Omental fat pad (tissue), 4 donors: ENCODE results near the gene CDK5RAP2. TPM values are rescaled to one million over a fixed set of nuclear protein-coding genes. Genes with fewer than 3 reads are reported as not detected.

ENCODE experiments used
- ATAC-seq: fragments of 150-250 bp; one replicate; pipeline ENCODE4 v1.9.1; 2016; ENCODE audit warnings: mild to moderate bottlenecking, moderate library complexity; ENCODE audit not compliant: low FRiP score
- DNase-seq: peaks from one replicate; pipeline ENCODE4 v3.0.0-alpha.2; 2019; ENCODE audit warnings: low spot score
- total RNA-seq, 4 donors: library from RNA; depleted of rRNA; stranded (reverse); fragments of >200 nt; gene quantifications; one replicate each; pipeline ENCODE4 v1.1.0, GENCODE V29; 2016
- TF ChIP-seq, protein P1 (sequence below), 3 donors: fragments of 450-650 bp; IDR thresholded peaks; one replicate each; pipeline ENCODE4 v1.5.1; 2016 to 2017; ENCODE audit warnings: antibody characterized with exemption in 3 of 3, mild to moderate bottlenecking in 3 of 3, moderate library complexity in 2 of 3

CDK5RAP2 gene
- total RNA-seq, 4 donors from 2014 or later = 32.8 to 47.6 (median 39.4) TPM

DNA sequence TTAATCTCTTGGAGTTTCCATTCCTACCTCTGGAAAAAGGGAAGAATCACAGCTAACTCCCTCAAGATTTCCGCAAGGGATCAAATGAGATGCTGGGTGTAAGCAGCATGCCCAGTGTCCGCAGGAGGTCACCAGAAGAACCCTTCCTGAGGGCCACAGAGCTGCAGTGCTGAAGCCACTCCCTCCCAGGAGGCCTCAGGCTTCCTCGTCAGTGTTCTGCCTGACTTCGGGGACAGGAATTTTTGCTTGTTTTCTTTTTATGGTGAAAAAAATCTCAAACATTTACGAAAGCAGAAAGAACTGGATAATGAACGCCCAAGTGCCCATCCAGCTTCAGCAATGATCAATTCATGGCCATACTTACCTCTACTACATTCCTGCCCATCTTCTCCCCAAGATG, 183.0 kb downstream of the CDK5RAP2 start:
- TF ChIP-seq, protein P1, sequence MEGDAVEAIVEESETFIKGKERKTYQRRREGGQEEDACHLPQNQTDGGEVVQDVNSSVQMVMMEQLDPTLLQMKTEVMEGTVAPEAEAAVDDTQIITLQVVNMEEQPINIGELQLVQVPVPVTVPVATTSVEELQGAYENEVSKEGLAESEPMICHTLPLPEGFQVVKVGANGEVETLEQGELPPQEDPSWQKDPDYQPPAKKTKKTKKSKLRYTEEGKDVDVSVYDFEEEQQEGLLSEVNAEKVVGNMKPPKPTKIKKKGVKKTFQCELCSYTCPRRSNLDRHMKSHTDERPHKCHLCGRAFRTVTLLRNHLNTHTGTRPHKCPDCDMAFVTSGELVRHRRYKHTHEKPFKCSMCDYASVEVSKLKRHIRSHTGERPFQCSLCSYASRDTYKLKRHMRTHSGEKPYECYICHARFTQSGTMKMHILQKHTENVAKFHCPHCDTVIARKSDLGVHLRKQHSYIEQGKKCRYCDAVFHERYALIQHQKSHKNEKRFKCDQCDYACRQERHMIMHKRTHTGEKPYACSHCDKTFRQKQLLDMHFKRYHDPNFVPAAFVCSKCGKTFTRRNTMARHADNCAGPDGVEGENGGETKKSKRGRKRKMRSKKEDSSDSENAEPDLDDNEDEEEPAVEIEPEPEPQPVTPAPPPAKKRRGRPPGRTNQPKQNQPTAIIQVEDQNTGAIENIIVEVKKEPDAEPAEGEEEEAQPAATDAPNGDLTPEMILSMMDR (IDR thresholded peaks at IDR 0.05) = no peak
- ATAC-seq (no peak), DNase-seq (no peak)

DNA sequence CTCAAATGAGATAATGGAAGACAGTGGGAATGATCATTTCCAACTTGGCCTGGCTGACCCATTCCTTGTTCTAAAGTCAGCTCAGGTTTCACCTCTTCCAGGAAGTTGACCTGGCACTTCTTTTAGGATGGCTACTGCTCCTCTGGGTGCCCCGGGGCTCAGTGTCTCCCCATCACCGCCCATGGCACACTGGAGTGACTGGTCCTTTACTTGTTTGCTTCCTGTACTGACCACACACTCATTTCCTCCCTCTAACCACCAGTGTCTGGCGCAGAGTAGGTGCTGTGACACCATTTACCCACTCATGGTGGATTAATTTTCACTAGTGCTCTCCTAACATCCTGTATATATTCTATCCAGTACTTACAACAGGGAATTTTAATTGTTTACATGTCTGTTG, 183.5 kb downstream of the CDK5RAP2 start:
- TF ChIP-seq, protein P1 (IDR thresholded peaks at IDR 0.05) = no peak
- ATAC-seq (no peak), DNase-seq (no peak)

DNA sequence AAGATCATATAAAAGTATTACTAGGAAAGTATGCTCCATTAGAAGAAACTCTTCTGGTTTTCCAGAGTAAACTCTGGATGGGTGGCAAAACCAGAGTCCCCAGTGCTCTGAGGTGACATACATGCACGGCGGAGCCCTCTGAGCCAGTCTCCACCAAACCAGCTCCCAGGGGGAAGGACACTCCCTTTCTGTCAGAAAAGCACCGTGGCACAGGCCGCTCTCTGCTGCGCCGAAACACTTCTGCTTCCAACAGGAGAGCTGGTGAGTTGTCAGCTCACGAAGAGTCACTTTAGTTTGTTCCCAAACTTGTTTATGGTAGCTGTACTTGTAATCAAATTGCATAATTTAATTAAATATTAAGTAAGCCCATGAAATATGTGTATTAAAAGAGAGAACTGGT, 184.6 kb downstream of the CDK5RAP2 start:
- DNase-seq (no peak), ATAC-seq (no peak)
- TF ChIP-seq, protein P1 (IDR thresholded peaks at IDR 0.05) = no peak

DNA sequence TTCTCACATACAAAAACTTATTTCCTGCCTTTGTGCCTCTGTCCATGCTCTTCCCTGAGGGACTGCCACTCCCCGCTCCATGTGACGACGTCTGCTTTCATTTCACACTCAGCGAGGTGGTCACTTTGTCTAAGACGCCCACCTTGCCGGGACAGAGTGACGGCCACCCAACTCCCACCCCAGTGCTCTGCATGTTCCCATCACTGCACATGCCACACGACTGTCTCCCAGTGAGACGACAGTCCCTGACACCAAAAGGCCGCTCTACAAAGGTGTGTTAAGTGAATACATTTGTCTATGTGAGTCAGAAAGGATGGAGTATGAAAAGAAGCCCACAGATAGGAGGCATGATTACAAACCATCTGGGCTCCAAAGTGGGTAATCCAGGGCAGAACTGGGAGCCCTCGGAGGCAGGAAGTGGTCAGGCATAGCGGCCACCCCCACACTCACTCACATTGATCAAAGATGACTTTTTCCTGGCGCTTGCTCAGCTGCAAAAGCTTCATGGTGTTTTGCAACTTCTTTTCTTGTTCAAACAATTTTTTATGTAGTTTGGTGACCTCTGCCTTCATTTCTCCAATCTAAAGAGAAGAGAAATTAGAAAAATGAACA, 185.8 kb downstream of the CDK5RAP2 start:
- DNase-seq (no peak), ATAC-seq (peak; percentile 80)
- TF ChIP-seq, protein P1 (IDR thresholded peaks at IDR 0.05) = no peak

DNA sequence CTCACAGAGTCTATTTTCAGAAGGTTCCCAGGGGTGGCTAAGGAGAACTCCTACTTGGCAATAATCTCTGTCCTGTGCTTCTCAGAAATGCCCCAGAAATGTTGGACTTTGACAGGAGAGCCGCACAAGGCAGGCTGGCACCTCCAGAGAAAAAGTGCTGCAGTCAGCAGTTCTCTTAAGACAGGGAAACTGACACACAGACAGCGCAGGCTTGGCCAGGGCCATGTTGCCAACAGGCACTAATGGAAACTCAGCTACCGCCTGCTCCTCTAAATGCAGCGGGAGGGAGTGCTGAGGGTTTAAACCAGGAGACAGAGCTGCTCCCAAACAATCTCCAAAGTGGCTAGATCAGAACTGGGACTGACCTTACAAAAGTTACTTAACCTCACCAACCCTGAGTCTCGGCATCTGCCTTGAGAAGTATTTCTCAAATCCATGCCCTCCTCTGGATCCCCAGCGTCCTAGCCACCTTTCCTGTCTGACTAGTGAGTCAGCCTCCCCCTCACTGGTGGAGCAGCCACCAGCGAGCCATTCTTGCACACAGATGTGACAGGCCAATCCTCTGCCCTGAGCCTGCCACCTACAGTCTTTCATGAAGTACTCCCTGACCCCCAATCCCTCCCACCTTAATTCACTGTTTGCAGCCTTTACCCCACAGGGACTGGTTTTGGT, 186.4 kb downstream of the CDK5RAP2 start:
- DNase-seq (no peak), ATAC-seq (no peak)

DNA sequence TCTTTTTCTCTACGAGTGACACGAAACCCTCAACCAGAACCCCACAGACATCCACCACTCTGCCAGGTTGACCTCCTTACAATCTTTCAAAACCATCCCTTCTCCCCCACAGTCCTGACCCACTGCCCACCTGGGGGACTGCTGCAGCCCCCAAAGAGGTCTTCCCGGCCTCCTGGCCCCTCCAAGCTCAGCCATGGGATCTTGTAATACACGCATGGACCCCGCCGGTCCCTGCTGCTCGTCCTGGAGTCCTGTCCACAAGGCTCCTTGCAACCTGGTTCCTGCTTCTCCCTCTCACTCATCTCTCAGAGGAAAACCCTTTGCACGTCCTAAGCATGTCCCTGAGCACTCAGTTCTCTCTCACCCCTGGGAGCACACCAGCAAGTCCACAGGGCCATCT, 187.3 kb downstream of the CDK5RAP2 start:
- TF ChIP-seq, protein P1 (IDR thresholded peaks at IDR 0.05) = no peak
- ATAC-seq (no peak), DNase-seq (no peak)

More for the DNA sequence above, 186.4 kb downstream of the CDK5RAP2 start:
- TF ChIP-seq, protein P1 (IDR thresholded peaks at IDR 0.05) = no peak

DNA sequence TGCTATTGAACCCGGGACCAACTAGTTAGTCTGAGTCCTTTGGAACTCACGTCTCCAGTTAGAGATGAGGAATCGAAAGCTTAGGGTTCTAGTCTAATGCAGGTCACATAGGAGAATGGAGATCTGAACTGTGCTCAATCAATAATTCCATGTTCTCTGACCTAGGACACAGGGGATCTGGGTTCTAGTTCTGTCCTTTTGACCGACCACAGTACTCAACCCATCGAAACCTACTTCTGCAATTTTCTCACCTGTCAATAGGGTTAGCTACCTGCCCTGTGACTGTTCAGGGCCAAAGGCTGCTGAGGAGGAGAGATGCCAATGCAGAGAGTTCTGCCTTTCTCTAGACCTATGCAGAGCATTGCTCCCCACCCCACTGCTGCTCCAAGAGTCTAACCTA, 187.7 kb downstream of the CDK5RAP2 start:
- ATAC-seq (no peak), DNase-seq (no peak)
- TF ChIP-seq, protein P1 (IDR thresholded peaks at IDR 0.05) = no peak
